Measurements from ENCODE around the gene CADM1.

CADM1 gene

DNA sequence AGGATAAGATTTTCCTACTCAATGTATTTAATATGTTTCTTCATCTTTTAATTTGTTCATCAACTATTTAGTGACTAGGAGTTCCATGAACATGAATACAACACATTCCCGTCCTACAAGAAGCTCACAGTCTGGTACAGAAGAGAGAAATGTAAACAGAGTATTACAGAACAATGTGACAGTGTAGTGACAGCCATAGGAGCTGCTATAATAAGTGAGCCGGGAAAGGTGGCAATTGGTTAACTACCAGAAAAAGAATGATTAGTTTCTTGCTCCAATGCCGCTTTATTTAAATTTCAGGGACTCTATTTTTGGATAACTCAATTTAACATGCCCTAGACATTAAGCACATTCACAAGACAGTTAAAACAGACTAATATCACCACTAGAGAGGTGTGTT is 192.3 kb downstream of the CADM1 start:
- no peak for DNase-seq

DNA sequence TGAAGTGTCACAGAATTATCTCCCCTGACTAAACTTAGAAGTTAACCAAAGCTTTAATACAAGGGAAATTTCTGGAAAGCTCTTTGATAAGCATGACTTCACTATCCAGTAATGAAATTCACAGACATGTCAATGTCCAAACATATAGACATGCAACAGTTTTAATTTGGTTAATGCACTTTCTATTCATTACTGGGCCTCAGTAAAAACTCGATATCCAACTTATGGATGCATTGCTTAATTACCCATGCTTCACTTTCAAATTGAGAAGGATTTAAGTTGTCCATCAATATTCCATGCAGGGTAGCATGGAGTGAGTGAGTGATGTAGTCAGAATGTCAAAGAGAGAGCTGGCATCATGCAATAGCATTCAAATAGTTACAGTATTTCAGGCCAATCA is 197.5 kb downstream of the CADM1 start:
- no peak for DNase-seq

DNA sequence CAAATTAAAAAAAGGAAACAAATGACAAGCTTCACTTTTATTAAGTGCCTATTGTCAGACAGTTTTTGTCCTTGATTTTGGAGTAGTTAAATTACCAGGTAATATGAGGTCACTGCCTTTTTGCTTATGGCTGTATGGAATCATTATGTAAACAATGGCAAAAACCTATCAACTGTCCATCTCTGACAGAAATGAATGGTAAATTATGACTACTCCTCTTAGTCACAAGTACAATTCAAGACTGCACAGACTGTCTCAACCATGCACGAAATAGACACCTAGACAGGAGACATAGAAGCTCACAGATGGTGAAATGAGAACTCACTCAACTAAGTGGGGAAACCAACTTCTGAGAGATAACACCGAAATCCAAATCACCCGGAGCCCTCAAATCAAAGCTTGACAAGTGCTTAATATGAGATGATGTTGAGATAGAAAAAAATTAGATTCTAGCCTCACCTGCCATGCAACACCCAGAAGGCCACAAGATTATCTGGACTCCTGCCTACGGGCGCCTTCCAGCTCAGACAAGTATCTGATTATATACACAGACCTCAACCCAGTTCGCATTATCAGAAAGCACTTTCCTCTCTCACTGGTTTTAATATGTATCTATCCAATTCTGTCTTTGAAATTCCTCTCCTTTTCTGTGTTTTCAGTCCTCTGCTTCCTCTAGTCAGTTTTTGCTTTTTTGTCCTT is 199.3 kb downstream of the CADM1 start:
- DNase-seq = no peak

- DNase-seq = no peak
Observed at GRCh38 chr11:115303929-115304531, 200.2 kb downstream of the CADM1 start.

- no peak for DNase-seq
Observed at GRCh38 chr11:115302946-115303703, 201.1 kb downstream of the CADM1 start.

GRCh38 chr11:115300660-115301428 is 203.4 kb downstream of the CADM1 start:
- DNase-seq = no peak

DNA sequence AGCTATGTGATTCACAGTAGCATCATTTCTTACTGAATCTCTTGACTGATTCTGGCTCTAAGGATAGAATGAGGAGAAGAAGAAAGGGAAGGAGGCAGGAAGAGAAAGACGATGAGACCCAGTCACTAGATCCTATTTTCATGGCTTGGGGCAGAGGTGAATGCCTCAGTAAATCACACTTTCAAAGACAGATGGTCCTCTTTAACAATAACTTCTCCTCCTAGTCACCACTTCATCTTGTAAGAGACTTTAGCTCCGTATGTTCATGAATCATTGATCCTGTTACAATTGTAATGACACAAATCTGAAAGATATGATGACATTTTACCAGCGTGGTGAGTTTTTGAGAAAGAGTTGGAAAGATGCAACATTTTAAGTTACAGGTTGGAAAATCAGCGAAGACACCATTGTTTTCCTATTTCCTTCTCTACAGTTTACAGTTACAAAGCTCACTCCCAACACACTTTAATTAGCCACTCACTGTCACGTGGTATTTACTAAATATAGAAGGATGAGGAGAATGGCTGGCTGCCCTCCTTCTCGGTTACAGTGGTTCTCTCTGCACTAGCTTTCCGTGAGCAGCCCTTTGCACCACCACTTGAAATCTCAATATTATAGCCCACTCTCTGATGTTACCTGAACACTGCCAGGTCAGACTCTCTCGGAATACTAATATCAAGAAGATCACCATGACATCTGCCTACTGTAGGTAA is 205.8 kb downstream of the CADM1 start:
- peak; percentile 20 for DNase-seq

- peak; percentile 14 for DNase-seq
Observed at GRCh38 chr11:115297330-115297729, 206.9 kb downstream of the CADM1 start.

- no peak for DNase-seq
Observed at GRCh38 chr11:115291325-115291724, 212.9 kb downstream of the CADM1 start.

DNA sequence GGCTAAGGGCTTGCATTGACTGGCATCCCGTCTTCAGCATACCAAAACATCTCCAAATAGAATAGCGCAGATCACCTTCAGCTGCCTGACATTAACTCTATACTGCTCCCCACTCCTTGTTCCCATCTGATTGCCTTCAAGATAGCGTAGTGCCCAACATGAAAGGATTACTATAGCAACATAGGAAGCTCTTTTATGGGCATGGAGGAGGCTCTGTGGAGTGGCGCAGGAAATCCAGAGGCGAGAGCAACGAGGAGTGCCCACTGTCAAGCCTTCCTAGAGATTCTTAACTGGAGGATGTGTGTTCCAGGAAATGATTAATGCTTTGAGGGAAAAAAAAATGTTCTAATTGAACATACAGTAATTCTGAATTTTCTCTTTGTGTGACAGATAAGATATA is 213.3 kb downstream of the CADM1 start:
- peak; percentile 73 for DNase-seq

DNA sequence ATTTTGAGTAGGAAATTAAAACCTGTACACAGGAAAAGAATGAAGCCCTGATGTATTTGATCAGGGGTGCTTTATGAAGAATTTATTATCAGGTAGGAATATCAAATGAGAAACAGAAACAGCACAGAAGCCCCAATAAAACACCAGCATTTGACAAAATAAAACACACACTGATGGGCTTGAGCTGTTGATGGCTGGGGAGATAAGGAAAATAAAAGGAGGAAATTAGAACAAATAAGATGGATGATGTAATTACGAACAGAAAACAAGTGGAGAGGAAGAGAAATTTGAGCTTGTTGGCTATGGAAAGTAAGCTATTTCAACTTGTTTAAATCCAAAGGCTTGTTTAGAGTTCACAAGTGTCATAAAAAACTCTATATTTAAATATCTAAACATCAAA is 213.7 kb downstream of the CADM1 start:
- DNase-seq = no peak

GRCh38 chr11:115287266-115287665 is 216.9 kb downstream of the CADM1 start:
- DNase-seq = peak; percentile 56

GRCh38 chr11:115286614-115287013 is 217.6 kb downstream of the CADM1 start:
- no peak for DNase-seq

DNA sequence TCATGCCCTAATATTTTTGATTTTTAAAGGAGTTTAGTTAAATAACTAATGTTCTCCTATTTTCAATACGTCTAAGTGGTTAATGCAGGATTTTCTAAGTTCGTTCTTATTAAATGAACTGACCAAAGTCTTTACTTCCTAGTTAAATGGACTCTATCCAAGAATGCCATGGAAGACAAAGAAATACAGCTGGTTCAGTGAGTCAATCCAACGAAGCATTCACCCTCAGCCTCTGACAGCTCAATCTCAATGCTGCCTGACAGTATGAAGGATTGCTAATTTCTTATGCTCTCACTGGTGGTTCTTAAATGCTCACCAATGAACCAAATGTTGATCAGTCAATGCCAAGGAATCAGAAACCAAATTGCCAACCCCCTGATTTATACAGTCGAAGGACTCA is 219.4 kb downstream of the CADM1 start:
- no peak for DNase-seq

- DNase-seq = no peak
Observed at GRCh38 chr11:115282923-115283322, 221.3 kb downstream of the CADM1 start.

GRCh38 chr11:115280775-115281174 is 223.4 kb downstream of the CADM1 start:
- DNase-seq = no peak

GRCh38 chr11:115279813-115280761 is 224.1 kb downstream of the CADM1 start:
- DNase-seq = no peak

DNA sequence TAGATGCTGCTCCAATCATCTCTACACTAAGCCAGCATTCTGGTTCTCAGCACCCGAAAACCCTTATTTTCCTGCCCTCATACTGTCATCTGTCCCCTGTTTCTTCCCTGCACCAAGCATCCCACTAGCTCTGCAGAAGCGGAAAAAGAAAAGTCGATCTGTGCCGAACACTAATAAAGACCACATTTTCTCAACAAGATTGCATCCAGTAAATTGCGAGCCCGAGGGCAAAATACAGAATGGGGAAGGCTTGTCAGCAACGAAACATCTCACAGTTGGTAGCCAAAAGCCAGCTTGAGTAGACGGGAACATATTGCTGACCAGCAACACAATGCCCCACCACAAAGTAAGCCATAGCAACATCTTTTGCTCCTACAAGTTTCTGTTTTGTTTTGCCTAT is 227.4 kb downstream of the CADM1 start:
- DNase-seq = no peak

- no peak for DNase-seq
Observed at GRCh38 chr11:115276191-115276590, 228.0 kb downstream of the CADM1 start.

DNA sequence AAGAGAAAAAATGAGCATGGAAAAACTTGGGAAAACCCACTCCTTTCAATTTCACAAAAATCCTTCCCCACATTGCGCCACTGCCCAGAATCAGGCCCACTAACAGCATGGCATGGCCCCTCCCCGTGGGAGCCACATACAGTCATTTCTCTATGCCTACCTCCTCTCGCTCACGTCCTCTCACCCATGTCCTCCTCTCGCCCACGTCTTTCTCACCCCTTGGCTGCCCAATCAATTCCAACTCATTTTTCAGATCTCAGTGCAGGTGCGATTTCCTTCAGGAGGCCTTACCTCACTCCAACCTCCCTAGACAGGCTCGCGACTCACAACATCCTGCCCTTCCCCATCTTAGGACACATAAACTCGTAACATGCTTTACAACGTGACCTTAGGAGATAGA is 229.2 kb downstream of the CADM1 start:
- DNase-seq = no peak

GRCh38 chr11:115272925-115273324 is 231.3 kb downstream of the CADM1 start:
- DNase-seq = no peak

DNA sequence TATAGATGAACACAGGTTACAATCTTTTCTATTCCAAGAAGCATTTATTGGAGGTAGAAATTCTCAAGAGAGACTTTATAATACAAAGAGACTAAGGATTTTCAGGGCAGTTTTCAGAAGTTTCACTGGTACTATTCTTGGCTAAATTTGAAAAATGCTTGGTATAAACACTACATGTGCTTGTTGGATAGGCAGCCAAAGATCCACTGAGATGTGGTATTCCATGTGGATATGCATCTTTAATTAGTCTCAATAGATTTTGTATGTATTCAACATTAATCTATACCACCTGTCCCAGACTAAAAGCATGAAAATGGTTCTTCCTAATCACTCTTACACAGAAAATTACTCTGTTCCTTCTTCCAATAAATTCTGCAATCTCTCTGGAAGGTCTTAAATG is 232.6 kb downstream of the CADM1 start:
- no peak for DNase-seq

All from NCI-H1092 (cell line).